ENCODE measurements around the gene CARMIL3.

CARMIL3 gene

DNA sequence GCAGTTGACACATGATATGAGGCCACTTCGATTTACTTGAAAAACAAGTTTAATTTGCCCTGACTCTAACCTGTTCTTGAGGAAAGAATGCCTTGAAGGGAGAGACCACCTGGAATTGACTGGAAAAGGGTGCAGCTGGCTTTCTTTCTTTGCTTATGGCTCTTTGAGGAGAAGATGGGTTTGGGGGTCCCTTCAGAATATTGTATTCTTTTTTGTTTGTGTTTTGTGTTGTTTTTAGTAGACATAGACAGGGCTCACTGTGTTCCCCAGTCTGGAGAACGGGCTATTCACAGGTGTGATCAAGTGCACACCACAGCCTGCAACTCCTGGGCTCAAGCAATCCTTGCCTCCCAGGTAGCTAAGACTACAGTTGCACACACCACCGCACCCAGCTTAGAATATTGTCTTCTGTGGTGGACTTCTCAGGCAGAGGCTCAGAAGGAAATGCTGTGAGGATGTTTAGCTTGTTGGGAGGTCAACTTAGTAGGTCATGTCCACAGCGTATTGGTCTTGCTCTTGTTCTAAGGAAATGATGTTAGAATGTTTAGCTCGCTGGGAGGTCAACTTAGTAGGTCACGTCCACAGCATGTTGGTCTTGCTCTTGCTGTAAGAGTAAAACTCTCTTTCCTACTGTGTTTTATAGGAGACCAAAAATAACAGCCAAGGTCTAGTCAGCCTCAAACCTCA lies 64.5 kb downstream of the CARMIL3 start:
- DNase-seq = no peak

DNA sequence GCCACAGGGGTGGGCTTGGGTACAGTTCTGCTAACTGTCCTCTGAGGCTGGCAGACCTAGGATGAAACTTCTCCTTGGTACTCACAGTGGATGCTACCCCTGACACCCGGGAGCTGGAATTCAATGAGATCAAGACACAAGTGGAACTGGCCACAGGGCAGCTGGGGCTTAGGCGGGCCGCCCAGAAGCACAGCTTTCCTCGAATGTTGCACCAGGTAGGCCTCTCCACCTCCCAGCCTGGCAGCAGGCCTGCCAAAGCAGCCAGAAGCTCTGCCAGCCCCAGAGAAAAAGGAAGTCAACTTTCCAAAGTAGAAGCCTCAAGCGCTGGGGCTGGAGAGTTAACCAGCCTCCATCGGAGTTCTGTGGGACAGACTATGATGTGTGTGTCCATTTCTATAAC lies 65.4 kb downstream of the CARMIL3 start:
- no peak for DNase-seq

All from DMS79 (cell line).